ENCODE data around the gene KNSTRN. TPM values are rescaled to one million over a fixed set of nuclear protein-coding genes. Genes with fewer than 3 reads are reported as not detected.

The KNSTRN gene
- total and polyA plus RNA-seq, 2 of the 13 experiments (the other 11 are each of a cell fraction or from before 2014, with no cell fraction given): 20.3 to 62.3 TPM

DNA sequence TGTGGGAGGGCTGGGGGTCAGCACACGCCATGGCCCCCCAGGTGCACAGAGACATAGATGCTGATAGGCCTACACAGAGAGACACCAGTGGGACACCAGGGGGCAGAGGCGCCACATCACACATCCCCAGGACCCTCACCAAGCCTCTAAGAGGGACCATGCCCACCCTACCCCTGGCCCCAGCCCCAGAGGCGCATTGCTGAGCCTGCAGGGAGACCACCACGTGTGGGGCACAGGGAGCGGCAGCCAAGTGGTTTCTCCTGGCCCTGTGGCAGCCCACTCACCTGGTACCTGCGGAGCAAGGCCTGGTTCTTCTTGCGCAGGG is 42.9 kb upstream of the KNSTRN start:
- CTCF ChIA-PET (ENCODE audit: low intra/inter-chr PET ratio, low total read pairs): interaction anchor here (1.3 to 2.3 kb wide), 3 partner anchors 17 to 82 kb away, joined by 5 to 19 read pairs (median 6); partner anchors contain the start of gene INAFM2
- H4K20me1 ChIP-seq (ENCODE audit: insufficient read depth, low read length): peaks cover 4% of the 10 kb centered on the region; the same call in 1 of the 2 replicates
- peak overlapping the region; percentile 86 for H3K4me2 ChIP-seq (ENCODE audit: low read depth, low read length)
- POLR2A ChIA-PET: interaction anchor here (0.7 to 4.4 kb wide), 9 partner anchors 8 to 101 kb away, joined by 3 to 24 read pairs (median 5); partner anchors contain the start of genes BAHD1, INAFM2 and IVD
- H3K9ac ChIP-seq (ENCODE audit: insufficient read depth, low read depth, low read length): peak overlapping the region; percentile 76
- DNase-seq (ENCODE audit: low spot score) (no peak), FAIRE-seq (no peak), ATAC-seq (peak; percentile 16)
- no peaks in the 10 kb centered on the region; a peak in 1 of 5 replicates for H3K36me3 ChIP-seq (replicated peaks in 1 of 2; ENCODE audit: control insufficient read depth in 1 of 2, insufficient read depth in 2 of 2, low read length in 2 of 2)
- no peaks in the 10 kb centered on the region for H3K27me3 ChIP-seq (ENCODE audit: control insufficient read depth in 1 of 2, insufficient read depth in 2 of 2, low read length in 2 of 2)
- peaks cover 52% of the 10 kb centered on the region for H3K4me1 ChIP-seq (ENCODE audit: insufficient read depth, low read length)
- H3K27ac ChIP-seq (ENCODE audit: extremely low read length, insufficient read depth, low read length): no peak overlapping the region
- no CpG with 5 or more reads among the region's 7 CpGs for WGBS (ENCODE audit: low lambda C conversion rate)
- no peaks in the 10 kb centered on the region for H3K79me2 ChIP-seq (ENCODE audit: insufficient read depth, low read length)
- in situ Hi-C loops (cut with HindIII; ENCODE audit: extremely low pct_ligation_motif_present, low pct_unique_long_range_greater_than_20kb): no loop called here
- H2AFZ ChIP-seq (ENCODE audit: low read length): no peak overlapping the region
- intact Hi-C loops (cut with micrococcal nuclease; ENCODE audit: unreplicated experiment): no loop called here
- peak overlapping the region; percentile 61 to 79 (median 68) for H3K4me3 ChIP-seq (replicated peaks in 1 of 3; ENCODE audit: insufficient read depth in 1 of 3, low read depth in 2 of 3, low read length in 3 of 3)
- H3K9me3 ChIP-seq (ENCODE audit: low read length): no peaks in the 10 kb centered on the region
- BruUV-seq (replicated peaks): no TSS peak
- TF ChIP-seq HNRNPL (IDR thresholded peaks at IDR 0.05; ENCODE audit: low read depth, low read length): no peak
- 0 out of 2 replicates have a peak, but pooled peaks have one; percentile 35 for TF ChIP-seq ZNF768 (CRISPR knock-in tag; IDR thresholded peaks at IDR 0.05)
- peak; percentile 5; the same call in 1 of the 2 replicates for TF ChIP-seq ZNF350 (CRISPR knock-in tag; IDR thresholded peaks at IDR 0.05; ENCODE audit: borderline replicate concordance, low read depth)
- no peak for TF ChIP-seq DPF2 (CRISPR knock-in tag; IDR thresholded peaks at IDR 0.05; ENCODE audit: borderline replicate concordance, low read depth)
- TF ChIP-seq, protein P1, sequence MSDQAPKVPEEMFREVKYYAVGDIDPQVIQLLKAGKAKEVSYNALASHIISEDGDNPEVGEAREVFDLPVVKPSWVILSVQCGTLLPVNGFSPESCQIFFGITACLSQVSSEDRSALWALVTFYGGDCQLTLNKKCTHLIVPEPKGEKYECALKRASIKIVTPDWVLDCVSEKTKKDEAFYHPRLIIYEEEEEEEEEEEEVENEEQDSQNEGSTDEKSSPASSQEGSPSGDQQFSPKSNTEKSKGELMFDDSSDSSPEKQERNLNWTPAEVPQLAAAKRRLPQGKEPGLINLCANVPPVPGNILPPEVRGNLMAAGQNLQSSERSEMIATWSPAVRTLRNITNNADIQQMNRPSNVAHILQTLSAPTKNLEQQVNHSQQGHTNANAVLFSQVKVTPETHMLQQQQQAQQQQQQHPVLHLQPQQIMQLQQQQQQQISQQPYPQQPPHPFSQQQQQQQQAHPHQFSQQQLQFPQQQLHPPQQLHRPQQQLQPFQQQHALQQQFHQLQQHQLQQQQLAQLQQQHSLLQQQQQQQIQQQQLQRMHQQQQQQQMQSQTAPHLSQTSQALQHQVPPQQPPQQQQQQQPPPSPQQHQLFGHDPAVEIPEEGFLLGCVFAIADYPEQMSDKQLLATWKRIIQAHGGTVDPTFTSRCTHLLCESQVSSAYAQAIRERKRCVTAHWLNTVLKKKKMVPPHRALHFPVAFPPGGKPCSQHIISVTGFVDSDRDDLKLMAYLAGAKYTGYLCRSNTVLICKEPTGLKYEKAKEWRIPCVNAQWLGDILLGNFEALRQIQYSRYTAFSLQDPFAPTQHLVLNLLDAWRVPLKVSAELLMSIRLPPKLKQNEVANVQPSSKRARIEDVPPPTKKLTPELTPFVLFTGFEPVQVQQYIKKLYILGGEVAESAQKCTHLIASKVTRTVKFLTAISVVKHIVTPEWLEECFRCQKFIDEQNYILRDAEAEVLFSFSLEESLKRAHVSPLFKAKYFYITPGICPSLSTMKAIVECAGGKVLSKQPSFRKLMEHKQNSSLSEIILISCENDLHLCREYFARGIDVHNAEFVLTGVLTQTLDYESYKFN (CRISPR knock-in tag; conservative IDR thresholded peaks at IDR 0.05): no peak
- no peak for TF ChIP-seq TGIF2 (CRISPR knock-in tag; IDR thresholded peaks at IDR 0.05)
- TF ChIP-seq ZNF205 (CRISPR knock-in tag; IDR thresholded peaks at IDR 0.05): no peak
- TF ChIP-seq STAG1 (CRISPR knock-in tag; IDR thresholded peaks at IDR 0.05): peak; percentile 64
- no peak for TF ChIP-seq ELF1 (CRISPR knock-in tag; IDR thresholded peaks at IDR 0.05)
- peak; percentile 70; the same call in 1 of the 2 replicates for TF ChIP-seq ZBTB7A (CRISPR knock-in tag; IDR thresholded peaks at IDR 0.05)
- TF ChIP-seq, protein P2, sequence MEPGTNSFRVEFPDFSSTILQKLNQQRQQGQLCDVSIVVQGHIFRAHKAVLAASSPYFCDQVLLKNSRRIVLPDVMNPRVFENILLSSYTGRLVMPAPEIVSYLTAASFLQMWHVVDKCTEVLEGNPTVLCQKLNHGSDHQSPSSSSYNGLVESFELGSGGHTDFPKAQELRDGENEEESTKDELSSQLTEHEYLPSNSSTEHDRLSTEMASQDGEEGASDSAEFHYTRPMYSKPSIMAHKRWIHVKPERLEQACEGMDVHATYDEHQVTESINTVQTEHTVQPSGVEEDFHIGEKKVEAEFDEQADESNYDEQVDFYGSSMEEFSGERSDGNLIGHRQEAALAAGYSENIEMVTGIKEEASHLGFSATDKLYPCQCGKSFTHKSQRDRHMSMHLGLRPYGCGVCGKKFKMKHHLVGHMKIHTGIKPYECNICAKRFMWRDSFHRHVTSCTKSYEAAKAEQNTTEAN (CRISPR knock-in tag; conservative IDR thresholded peaks at IDR 0.05): no peak
- TF ChIP-seq ZNF543 (CRISPR knock-in tag; IDR thresholded peaks at IDR 0.05): no peak
- TF ChIP-seq ZBTB20 (CRISPR knock-in tag; IDR thresholded peaks at IDR 0.05; ENCODE audit: borderline replicate concordance, low read depth): no peak
- TF ChIP-seq RAD51 (IDR thresholded peaks at IDR 0.05; ENCODE audit: borderline replicate concordance): no peak
- TF ChIP-seq, protein P3, sequence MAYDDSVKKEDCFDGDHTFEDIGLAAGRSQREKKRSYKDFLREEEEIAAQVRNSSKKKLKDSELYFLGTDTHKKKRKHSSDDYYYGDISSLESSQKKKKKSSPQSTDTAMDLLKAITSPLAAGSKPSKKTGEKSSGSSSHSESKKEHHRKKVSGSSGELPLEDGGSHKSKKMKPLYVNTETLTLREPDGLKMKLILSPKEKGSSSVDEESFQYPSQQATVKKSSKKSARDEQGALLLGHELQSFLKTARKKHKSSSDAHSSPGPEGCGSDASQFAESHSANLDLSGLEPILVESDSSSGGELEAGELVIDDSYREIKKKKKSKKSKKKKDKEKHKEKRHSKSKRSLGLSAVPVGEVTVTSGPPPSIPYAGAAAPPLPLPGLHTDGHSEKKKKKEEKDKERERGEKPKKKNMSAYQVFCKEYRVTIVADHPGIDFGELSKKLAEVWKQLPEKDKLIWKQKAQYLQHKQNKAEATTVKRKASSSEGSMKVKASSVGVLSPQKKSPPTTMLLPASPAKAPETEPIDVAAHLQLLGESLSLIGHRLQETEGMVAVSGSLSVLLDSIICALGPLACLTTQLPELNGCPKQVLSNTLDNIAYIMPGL (CRISPR knock-in tag; IDR thresholded peaks at IDR 0.05; ENCODE audit: borderline replicate concordance in 1 of 2, low read depth in 1 of 2): 0 out of 4 replicates have a peak, but pooled peaks of 1 of the 2 experiments have one; percentile 15
- 0 out of 2 replicates have a peak, but pooled peaks have one; percentile 30 for TF ChIP-seq BRD4 (CRISPR knock-in tag; IDR thresholded peaks at IDR 0.05)
- TF ChIP-seq, protein P4, sequence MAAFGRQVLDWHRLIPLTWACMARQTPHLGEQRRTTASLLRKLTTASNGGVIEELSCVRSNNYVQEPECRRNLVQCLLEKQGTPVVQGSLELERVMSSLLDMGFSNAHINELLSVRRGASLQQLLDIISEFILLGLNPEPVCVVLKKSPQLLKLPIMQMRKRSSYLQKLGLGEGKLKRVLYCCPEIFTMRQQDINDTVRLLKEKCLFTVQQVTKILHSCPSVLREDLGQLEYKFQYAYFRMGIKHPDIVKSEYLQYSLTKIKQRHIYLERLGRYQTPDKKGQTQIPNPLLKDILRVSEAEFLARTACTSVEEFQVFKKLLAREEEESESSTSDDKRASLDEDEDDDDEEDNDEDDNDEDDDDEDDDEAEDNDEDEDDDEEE (CRISPR knock-in tag; IDR thresholded peaks at IDR 0.05): no peak
